ENCODE data around the gene SHROOM3. TPM values are rescaled to one million over a fixed set of nuclear protein-coding genes. Genes with fewer than 3 reads are reported as not detected.

Gene SHROOM3
- total RNA-seq, 2 donors from 2014 or later: not detected

- Mint-ChIP-seq H3K36me3 (no peaks in the 10 kb centered on the region), H3K27ac (no peak overlapping the region), H3K4me1 (ENCODE audit: low read depth in 2 of 2) (no peaks in the 10 kb centered on the region), H3K27me3 (peaks cover 30 to 53% of the 10 kb centered on the region in 2 donors), H3K4me3 (no peak overlapping the region), H3K9me3 (no peaks in the 10 kb centered on the region)
- no peak for ATAC-seq
- no peak for DNase-seq (ENCODE audit: low spot score)
Measured at GRCh38 chr4:76582074-76582816, 147.2 kb downstream of the SHROOM3 start.

DNA sequence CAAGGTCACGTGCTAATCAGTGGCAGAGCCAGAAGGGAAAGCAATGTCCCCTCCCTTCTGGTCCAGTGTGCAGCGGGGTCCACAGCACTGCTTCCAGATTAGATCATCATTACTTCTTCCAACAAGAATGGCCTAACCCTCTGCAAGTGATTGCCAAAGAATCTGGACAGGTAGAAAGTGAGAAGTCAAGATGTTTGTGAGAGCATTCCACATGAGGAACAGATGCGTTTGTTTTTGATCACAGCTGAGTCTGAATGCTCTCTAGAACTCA lies 147.7 kb downstream of the SHROOM3 start:
- no peaks in the 10 kb centered on the region for H3K4me1 Mint-ChIP-seq (ENCODE audit: low read depth in 2 of 2)
- no peak overlapping the region for H3K27ac Mint-ChIP-seq
- DNase-seq (ENCODE audit: low spot score) (no peak), ATAC-seq (no peak)
- H3K36me3 Mint-ChIP-seq: no peaks in the 10 kb centered on the region
- peaks cover 30 to 58% of the 10 kb centered on the region in 2 donors for H3K27me3 Mint-ChIP-seq
- no peak overlapping the region for H3K4me3 Mint-ChIP-seq
- H3K9me3 Mint-ChIP-seq: no peaks in the 10 kb centered on the region

DNA sequence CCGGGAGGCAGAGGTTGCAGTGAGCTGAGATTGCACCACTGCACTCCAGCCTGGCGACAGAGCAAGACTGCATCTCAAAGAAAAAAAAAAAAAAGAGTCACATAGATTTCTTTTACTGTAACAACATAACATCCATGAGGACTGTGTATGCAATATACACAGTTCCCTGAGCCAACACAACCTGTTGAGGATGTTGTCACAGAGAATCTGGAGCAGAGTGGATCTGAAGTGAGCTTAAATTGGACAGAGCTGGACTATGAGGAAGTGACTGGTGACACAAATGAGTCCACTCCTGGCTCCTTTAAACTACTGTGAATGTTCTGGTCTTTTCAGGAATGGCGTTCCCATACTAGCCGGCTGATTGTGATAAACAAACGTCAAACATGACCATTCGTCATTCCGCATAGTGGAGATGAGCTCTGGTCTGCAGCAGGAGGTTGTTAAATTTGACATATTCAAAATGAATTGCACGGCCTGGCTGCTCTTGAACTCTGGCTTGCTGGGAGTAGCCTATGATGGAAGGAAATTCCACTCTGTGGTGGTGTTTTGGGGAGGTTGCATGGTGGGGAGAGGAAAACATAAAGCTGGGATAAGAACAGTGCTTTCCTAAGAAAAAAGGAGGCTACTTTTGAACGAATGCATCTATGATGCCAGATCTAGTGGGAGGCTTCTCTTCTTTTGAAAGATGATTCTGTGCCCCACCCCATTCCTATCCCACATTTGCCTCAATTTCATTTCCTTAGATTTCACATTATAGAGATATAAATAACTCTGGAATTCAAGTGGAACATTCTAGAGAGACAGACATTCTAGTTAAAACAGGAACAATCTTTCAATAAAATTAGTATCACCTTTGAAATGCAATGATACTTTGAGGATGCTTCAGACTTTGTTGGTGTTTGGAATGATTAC lies 149.5 kb downstream of the SHROOM3 start:
- Mint-ChIP-seq H3K36me3 (no peaks in the 10 kb centered on the region), H3K4me1 (ENCODE audit: low read depth in 2 of 2) (no peaks in the 10 kb centered on the region), H3K4me3 (no peak overlapping the region), H3K27ac (no peak overlapping the region), H3K27me3 (peaks cover 29 to 58% of the 10 kb centered on the region in 2 donors), H3K9me3 (no peaks in the 10 kb centered on the region)
- ATAC-seq (no peak), DNase-seq (ENCODE audit: low spot score) (no peak)

- no peak for ATAC-seq
Measured at GRCh38 chr4:76585272-76585671, 150.2 kb downstream of the SHROOM3 start.

GRCh38 chr4:76585897-76586360 lies 150.9 kb downstream of the SHROOM3 start:
- Mint-ChIP-seq H3K4me3 (peak overlapping the region; percentile 27), H3K4me1 (ENCODE audit: low read depth in 2 of 2) (no peaks in the 10 kb centered on the region), H3K36me3 (no peaks in the 10 kb centered on the region), H3K9me3 (no peaks in the 10 kb centered on the region), H3K27ac (no peak overlapping the region), H3K27me3 (peaks cover 26 to 56% of the 10 kb centered on the region in 2 donors)
- peak; percentile 65 for DNase-seq (ENCODE audit: low spot score)
- peak; percentile 51 to 77 for ATAC-seq

More at GRCh38 chr4:76585272-76585671, 150.2 kb downstream of the SHROOM3 start:
- no peak overlapping the region for H3K4me3 Mint-ChIP-seq
- peaks cover 22 to 51% of the 10 kb centered on the region in 2 donors for H3K27me3 Mint-ChIP-seq
- H3K27ac Mint-ChIP-seq: no peak overlapping the region
- DNase-seq (ENCODE audit: low spot score): no peak
- no peaks in the 10 kb centered on the region for H3K9me3 Mint-ChIP-seq
- no peaks in the 10 kb centered on the region for H3K4me1 Mint-ChIP-seq (ENCODE audit: low read depth in 2 of 2)
- no peaks in the 10 kb centered on the region for H3K36me3 Mint-ChIP-seq

DNA sequence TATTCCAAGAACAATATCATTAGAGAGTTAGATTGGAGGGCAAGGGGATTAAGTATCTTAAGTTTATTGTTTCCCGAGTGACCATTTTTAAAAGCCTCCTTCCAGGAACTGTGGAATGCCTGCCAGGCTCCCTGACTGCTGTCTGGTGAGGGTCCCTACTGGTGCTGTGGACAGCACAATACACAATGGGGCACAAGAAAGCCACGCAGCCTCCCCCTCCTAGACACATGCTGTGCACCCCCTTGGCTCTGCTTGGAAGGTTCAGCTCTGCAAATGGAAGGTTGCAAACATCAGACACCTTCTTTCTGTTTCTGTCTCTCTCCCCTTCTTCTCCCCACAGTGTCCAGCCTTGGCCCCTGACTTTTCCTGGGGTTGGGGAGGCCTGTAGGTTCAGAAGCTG lies 153.2 kb downstream of the SHROOM3 start:
- no peaks in the 10 kb centered on the region for H3K9me3 Mint-ChIP-seq
- peaks cover 24 to 51% of the 10 kb centered on the region in 2 donors for H3K27me3 Mint-ChIP-seq

GRCh38 chr4:76589402-76589801 lies 154.4 kb downstream of the SHROOM3 start:
- Mint-ChIP-seq H3K4me1 (ENCODE audit: low read depth in 2 of 2) (no peaks in the 10 kb centered on the region), H3K9me3 (no peaks in the 10 kb centered on the region), H3K36me3 (no peaks in the 10 kb centered on the region), H3K4me3 (no peak overlapping the region), H3K27ac (no peak overlapping the region), H3K27me3 (peaks cover 21 to 49% of the 10 kb centered on the region in 2 donors)
- DNase-seq (ENCODE audit: low spot score) (no peak), ATAC-seq (no peak)

More for the DNA sequence above, 153.2 kb downstream of the SHROOM3 start:
- no peaks in the 10 kb centered on the region for H3K4me1 Mint-ChIP-seq (ENCODE audit: low read depth in 2 of 2)
- H3K4me3 Mint-ChIP-seq: no peak overlapping the region
- ATAC-seq (no peak), DNase-seq (ENCODE audit: low spot score) (no peak)
- no peaks in the 10 kb centered on the region for H3K36me3 Mint-ChIP-seq
- no peak overlapping the region for H3K27ac Mint-ChIP-seq

DNA sequence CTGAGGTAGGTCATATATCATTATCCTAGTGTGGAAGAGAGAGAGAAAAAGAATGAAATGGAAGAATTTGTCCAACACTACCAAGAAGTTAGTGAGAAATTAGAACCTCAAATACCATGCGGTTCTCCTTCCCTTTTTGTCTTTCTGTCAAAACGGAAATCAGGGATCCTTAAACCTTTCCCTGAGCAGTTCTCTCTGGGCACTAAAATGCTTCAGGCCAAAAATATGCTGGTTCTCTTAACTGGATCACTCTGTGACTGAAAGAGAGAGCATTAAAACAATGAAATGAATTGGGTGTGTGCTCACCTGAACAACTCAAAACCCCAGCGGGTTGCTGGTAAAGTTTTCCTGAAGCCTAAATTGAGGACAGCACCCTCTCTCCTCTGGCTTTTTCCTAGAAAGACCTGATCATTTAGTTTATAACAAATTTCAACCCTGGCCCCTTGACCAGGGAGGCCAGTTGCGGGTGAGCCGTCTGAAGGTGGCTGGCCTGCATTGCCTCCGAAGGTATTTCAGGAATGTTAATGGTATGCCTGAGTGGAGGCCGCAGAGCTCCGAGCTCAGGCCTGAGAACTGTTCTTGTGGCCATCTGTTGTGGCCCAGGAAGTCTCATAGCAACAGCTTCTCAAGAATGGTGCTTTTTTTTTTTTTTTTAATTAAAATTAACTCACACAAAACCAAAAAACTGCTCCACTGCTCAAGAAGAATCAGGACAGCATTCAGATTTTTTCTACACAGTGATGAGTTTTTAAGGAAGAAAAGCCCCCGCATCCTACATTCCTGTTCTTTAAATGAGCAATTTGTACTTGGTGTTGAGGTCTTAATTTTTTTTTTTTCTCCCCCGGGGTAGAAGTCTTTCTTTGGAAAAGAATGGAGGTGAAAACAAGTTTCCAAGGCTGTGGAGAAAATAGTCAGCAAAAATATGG lies 155.1 kb downstream of the SHROOM3 start:
- H3K27ac Mint-ChIP-seq: no peak overlapping the region
- H3K9me3 Mint-ChIP-seq: no peaks in the 10 kb centered on the region
- H3K36me3 Mint-ChIP-seq: no peaks in the 10 kb centered on the region
- no peaks in the 10 kb centered on the region for H3K4me1 Mint-ChIP-seq (ENCODE audit: low read depth in 2 of 2)
- ATAC-seq: no peak
- DNase-seq (ENCODE audit: low spot score): no peak
- no peak overlapping the region for H3K4me3 Mint-ChIP-seq
- H3K27me3 Mint-ChIP-seq: peaks cover 17 to 44% of the 10 kb centered on the region in 2 donors

GRCh38 chr4:76590798-76591281 lies 155.8 kb downstream of the SHROOM3 start:
- DNase-seq (ENCODE audit: low spot score) (no peak), ATAC-seq (no peak)
- no peaks in the 10 kb centered on the region for H3K4me1 Mint-ChIP-seq (ENCODE audit: low read depth in 2 of 2)
- no peak overlapping the region for H3K4me3 Mint-ChIP-seq
- H3K27ac Mint-ChIP-seq: no peak overlapping the region
- no peaks in the 10 kb centered on the region for H3K36me3 Mint-ChIP-seq
- no peaks in the 10 kb centered on the region for H3K9me3 Mint-ChIP-seq
- peaks cover 14 to 37% of the 10 kb centered on the region in 2 donors for H3K27me3 Mint-ChIP-seq

DNA sequence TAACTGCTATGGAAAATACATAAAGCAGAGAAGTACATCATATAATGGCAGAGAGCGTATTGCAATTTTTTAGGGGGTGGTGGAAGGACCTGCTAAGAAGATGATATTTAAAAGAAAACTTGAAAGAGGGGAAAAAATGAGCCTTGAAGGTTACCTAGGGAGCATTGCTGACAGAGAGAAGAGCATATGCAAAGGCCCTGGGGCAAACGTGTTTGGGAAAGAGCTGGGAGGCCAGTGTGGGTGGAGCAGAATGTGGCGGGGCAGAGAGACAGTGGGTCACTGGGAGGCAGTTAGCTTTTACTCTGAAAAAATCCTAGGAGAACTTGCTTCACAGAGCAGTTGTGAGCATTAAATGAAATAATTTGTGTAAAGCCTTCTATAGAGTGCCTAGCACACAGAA lies 157.0 kb downstream of the SHROOM3 start:
- ATAC-seq: no peak
- peaks cover 13 to 36% of the 10 kb centered on the region in 2 donors for H3K27me3 Mint-ChIP-seq

DNA sequence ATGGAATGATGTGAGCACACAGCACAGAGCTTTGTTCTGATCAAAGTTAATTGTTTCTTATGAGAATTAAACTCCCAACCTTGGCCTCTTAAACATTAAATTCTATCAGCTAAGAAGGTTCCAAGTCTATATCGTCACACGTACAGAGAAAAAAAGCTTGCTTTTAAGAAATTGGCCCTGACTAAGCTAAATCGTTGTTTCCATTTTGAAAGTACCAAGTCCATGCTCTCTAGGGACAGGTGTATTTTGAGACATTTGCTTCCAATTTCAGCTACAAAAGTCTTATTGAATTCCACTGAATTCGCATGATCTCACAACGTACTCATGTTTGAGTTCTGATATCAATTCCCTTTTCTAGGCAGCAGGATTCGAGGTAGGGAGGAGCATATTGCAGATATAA lies 157.4 kb downstream of the SHROOM3 start:
- no peaks in the 10 kb centered on the region for H3K9me3 Mint-ChIP-seq
- no peak overlapping the region for H3K27ac Mint-ChIP-seq
- H3K36me3 Mint-ChIP-seq: no peaks in the 10 kb centered on the region
- no peaks in the 10 kb centered on the region for H3K4me1 Mint-ChIP-seq (ENCODE audit: low read depth in 2 of 2)
- no peak for DNase-seq (ENCODE audit: low spot score)
- H3K27me3 Mint-ChIP-seq: peaks cover 14 to 35% of the 10 kb centered on the region in 2 donors
- no peak overlapping the region for H3K4me3 Mint-ChIP-seq
- no peak for ATAC-seq

More for the DNA sequence above, 157.0 kb downstream of the SHROOM3 start:
- no peak overlapping the region for H3K4me3 Mint-ChIP-seq
- DNase-seq (ENCODE audit: low spot score): no peak
- H3K27ac Mint-ChIP-seq: no peak overlapping the region
- H3K9me3 Mint-ChIP-seq: no peaks in the 10 kb centered on the region
- H3K4me1 Mint-ChIP-seq (ENCODE audit: low read depth in 2 of 2): no peaks in the 10 kb centered on the region
- no peaks in the 10 kb centered on the region for H3K36me3 Mint-ChIP-seq

DNA sequence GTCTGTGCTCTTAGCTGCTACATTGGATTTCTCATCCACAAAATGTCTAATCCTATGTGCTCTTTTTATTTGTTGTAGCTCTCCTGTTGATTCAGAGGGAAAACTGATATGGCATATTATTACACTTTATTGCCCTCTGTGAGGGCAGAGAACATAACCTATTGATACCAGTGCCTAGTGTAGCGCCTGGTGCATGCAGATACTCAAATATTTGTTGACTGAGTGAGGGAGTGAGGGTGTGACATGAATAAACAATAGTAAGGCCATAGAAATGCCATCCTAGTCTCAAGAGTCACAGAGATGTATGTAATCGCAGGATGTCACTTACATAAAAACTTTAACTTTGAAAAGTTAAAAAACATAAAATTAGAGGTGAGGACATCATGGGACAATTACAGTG lies 159.1 kb downstream of the SHROOM3 start:
- DNase-seq (ENCODE audit: low spot score): no peak
- no peak for ATAC-seq

GRCh38 chr4:76595435-76595834 lies 160.4 kb downstream of the SHROOM3 start:
- H3K4me1 Mint-ChIP-seq (ENCODE audit: low read depth in 2 of 2): no peaks in the 10 kb centered on the region
- H3K9me3 Mint-ChIP-seq: no peaks in the 10 kb centered on the region
- no peak overlapping the region for H3K27ac Mint-ChIP-seq
- H3K27me3 Mint-ChIP-seq: peaks cover 22 to 40% of the 10 kb centered on the region in 2 donors
- no peak overlapping the region for H3K4me3 Mint-ChIP-seq
- no peak for DNase-seq (ENCODE audit: low spot score)
- H3K36me3 Mint-ChIP-seq: no peaks in the 10 kb centered on the region
- ATAC-seq: no peak

More for the DNA sequence above, 159.1 kb downstream of the SHROOM3 start:
- Mint-ChIP-seq H3K27ac (no peak overlapping the region), H3K4me3 (no peak overlapping the region), H3K27me3 (peaks cover 22 to 41% of the 10 kb centered on the region in 2 donors), H3K4me1 (ENCODE audit: low read depth in 2 of 2) (no peaks in the 10 kb centered on the region), H3K36me3 (no peaks in the 10 kb centered on the region), H3K9me3 (no peaks in the 10 kb centered on the region)
